Measurements from ENCODE around the gene NSD1. TPM values are rescaled to one million over a fixed set of nuclear protein-coding genes. Genes with fewer than 3 reads are reported as not detected.

NSD1 gene
- total and polyA plus RNA-seq, 2 of the 8 experiments (the other 6 are each of a cell fraction or from before 2014, with no cell fraction given) = 22.8 to 168 TPM

DNA sequence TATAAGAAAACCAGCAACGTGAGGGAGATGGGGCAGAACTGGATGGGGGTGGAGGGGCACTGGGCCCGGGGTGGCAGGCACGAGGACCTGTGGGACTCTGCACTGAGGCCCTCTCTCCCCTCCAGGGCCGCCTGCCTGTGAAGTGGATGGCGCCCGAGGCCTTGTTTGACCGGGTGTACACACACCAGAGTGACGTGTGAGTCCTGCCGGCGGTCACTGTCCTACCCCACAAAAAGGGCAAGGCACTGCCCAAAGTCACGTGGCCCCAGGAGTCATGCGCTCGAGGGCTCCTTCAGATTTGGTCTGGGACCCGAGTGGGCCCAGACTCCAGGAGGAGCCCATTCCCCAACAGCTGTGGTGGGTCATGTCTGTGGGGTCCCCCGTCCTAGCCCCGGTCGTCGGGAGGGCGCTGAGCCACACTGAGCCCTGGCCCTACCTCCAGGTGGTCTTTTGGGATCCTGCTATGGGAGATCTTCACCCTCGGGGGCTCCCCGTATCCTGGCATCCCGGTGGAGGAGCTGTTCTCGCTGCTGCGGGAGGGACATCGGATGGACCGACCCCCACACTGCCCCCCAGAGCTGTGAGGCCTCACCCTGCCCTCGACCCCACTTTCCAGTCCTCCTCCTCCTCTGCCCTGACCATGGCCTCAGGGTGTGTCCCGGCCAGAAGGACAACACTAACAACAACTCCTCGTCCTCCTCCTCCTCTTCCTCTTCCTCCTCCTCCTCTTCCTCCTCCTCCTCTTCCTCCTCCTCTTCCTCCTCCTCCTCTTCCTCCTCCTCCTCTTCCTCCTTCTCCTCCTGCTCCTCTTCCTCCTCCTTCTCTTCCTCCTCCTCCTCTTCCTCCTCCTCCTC is 37.2 kb upstream of the NSD1 start (continued):
- TF ChIP-seq, protein P1, sequence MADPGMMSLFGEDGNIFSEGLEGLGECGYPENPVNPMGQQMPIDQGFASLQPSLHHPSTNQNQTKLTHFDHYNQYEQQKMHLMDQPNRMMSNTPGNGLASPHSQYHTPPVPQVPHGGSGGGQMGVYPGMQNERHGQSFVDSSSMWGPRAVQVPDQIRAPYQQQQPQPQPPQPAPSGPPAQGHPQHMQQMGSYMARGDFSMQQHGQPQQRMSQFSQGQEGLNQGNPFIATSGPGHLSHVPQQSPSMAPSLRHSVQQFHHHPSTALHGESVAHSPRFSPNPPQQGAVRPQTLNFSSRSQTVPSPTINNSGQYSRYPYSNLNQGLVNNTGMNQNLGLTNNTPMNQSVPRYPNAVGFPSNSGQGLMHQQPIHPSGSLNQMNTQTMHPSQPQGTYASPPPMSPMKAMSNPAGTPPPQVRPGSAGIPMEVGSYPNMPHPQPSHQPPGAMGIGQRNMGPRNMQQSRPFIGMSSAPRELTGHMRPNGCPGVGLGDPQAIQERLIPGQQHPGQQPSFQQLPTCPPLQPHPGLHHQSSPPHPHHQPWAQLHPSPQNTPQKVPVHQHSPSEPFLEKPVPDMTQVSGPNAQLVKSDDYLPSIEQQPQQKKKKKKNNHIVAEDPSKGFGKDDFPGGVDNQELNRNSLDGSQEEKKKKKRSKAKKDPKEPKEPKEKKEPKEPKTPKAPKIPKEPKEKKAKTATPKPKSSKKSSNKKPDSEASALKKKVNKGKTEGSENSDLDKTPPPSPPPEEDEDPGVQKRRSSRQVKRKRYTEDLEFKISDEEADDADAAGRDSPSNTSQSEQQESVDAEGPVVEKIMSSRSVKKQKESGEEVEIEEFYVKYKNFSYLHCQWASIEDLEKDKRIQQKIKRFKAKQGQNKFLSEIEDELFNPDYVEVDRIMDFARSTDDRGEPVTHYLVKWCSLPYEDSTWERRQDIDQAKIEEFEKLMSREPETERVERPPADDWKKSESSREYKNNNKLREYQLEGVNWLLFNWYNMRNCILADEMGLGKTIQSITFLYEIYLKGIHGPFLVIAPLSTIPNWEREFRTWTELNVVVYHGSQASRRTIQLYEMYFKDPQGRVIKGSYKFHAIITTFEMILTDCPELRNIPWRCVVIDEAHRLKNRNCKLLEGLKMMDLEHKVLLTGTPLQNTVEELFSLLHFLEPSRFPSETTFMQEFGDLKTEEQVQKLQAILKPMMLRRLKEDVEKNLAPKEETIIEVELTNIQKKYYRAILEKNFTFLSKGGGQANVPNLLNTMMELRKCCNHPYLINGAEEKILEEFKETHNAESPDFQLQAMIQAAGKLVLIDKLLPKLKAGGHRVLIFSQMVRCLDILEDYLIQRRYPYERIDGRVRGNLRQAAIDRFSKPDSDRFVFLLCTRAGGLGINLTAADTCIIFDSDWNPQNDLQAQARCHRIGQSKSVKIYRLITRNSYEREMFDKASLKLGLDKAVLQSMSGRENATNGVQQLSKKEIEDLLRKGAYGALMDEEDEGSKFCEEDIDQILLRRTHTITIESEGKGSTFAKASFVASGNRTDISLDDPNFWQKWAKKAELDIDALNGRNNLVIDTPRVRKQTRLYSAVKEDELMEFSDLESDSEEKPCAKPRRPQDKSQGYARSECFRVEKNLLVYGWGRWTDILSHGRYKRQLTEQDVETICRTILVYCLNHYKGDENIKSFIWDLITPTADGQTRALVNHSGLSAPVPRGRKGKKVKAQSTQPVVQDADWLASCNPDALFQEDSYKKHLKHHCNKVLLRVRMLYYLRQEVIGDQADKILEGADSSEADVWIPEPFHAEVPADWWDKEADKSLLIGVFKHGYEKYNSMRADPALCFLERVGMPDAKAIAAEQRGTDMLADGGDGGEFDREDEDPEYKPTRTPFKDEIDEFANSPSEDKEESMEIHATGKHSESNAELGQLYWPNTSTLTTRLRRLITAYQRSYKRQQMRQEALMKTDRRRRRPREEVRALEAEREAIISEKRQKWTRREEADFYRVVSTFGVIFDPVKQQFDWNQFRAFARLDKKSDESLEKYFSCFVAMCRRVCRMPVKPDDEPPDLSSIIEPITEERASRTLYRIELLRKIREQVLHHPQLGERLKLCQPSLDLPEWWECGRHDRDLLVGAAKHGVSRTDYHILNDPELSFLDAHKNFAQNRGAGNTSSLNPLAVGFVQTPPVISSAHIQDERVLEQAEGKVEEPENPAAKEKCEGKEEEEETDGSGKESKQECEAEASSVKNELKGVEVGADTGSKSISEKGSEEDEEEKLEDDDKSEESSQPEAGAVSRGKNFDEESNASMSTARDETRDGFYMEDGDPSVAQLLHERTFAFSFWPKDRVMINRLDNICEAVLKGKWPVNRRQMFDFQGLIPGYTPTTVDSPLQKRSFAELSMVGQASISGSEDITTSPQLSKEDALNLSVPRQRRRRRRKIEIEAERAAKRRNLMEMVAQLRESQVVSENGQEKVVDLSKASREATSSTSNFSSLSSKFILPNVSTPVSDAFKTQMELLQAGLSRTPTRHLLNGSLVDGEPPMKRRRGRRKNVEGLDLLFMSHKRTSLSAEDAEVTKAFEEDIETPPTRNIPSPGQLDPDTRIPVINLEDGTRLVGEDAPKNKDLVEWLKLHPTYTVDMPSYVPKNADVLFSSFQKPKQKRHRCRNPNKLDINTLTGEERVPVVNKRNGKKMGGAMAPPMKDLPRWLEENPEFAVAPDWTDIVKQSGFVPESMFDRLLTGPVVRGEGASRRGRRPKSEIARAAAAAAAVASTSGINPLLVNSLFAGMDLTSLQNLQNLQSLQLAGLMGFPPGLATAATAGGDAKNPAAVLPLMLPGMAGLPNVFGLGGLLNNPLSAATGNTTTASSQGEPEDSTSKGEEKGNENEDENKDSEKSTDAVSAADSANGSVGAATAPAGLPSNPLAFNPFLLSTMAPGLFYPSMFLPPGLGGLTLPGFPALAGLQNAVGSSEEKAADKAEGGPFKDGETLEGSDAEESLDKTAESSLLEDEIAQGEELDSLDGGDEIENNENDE (IDR thresholded peaks at IDR 0.05; ENCODE audit: insufficient replicate concordance, low read length) = no peak
- no peak for TF ChIP-seq BCL11A (IDR thresholded peaks at IDR 0.05; ENCODE audit: low read depth in 2 of 2, low read length in 2 of 2)
- no peak for TF ChIP-seq BRCA1 (IDR thresholded peaks at IDR 0.05; ENCODE audit: low read depth, low read length)
- TF ChIP-seq SAP30 (IDR thresholded peaks at IDR 0.05; ENCODE audit: insufficient read depth, insufficient replicate concordance, low read length) = no peak
- TF ChIP-seq CEBPB (IDR thresholded peaks at IDR 0.05; ENCODE audit: low read depth, low read length) = no peak
- no peak for TF ChIP-seq ZNF274 (IDR thresholded peaks at IDR 0.05; ENCODE audit: borderline replicate concordance, extremely low read depth, low read length)
- no peak for TF ChIP-seq MAFK (IDR thresholded peaks at IDR 0.05; ENCODE audit: low read depth, low read length)
- TF ChIP-seq BACH1 (IDR thresholded peaks at IDR 0.05; ENCODE audit: low read length) = no peak
- TF ChIP-seq HDAC2 (IDR thresholded peaks at IDR 0.05; ENCODE audit: borderline replicate concordance in 1 of 2, low read depth in 2 of 2, low read length in 2 of 2) = no peak
- TF ChIP-seq RXRA (IDR thresholded peaks at IDR 0.05; ENCODE audit: insufficient read depth, low read depth, low read length) = no peak
